IMR-90 (cell line): ENCODE measurements around the gene NEDD4L.

Experiments
- FOS ChIP-seq: fragments of 150-350 bp; IDR thresholded peaks from 2 replicates; pipeline ENCODE4 v1.6.1; 2016; ENCODE audit warnings: low read depth, low read length
- NFE2L2 ChIP-seq: fragments of 150-350 bp; IDR thresholded peaks from 2 replicates; pipeline ENCODE4 v1.6.1; 2016; ENCODE audit warnings: low read depth, mild to moderate bottlenecking, low read length
- POLR2A ChIP-seq: IDR thresholded peaks from 2 replicates; pipeline ENCODE4 v1.6.1; 2012; ENCODE audit warnings: mild to moderate bottlenecking, low read depth, low read length
- RAD21 ChIP-seq: IDR thresholded peaks from 2 replicates; pipeline ENCODE4 v1.6.1; 2012; ENCODE audit warnings: low read length, improper control_type of control experiment
- TF ChIP-seq, protein P1 (sequence below): conservative IDR thresholded peaks from 2 replicates; pipeline ENCODE4 v1.5.1; 2012; ENCODE audit warnings: mild to moderate bottlenecking, low read depth, low read length, improper control_type of control experiment

DNA sequence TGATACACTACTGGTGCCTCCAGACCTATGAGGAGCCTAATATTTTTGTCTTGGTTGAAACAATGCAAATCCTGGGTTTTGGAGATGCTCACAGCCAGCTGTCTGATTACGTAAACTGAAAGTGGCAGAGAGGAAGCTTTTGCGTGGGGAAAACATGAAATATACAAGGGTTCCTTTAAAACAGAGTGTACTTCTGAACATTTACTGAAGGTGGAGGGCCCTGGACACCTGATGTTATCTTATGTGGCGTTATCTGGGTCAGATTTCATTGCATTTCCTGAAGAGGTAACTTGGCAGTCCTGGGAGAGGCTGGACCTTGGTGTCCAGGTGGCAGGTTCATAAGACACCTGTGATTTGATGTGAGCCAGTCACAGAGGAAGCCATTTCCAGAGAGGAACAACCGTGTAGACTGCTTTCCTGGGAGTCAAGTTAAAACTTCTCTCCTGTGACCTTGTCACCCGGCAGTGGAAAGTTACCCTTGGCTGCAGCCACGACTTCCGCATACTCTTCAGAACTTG is 105.0 kb downstream of the NEDD4L start:
- TF ChIP-seq NFE2L2 (no peak), FOS (no peak), RAD21 (no peak), POLR2A (no peak)
- TF ChIP-seq, protein P1, sequence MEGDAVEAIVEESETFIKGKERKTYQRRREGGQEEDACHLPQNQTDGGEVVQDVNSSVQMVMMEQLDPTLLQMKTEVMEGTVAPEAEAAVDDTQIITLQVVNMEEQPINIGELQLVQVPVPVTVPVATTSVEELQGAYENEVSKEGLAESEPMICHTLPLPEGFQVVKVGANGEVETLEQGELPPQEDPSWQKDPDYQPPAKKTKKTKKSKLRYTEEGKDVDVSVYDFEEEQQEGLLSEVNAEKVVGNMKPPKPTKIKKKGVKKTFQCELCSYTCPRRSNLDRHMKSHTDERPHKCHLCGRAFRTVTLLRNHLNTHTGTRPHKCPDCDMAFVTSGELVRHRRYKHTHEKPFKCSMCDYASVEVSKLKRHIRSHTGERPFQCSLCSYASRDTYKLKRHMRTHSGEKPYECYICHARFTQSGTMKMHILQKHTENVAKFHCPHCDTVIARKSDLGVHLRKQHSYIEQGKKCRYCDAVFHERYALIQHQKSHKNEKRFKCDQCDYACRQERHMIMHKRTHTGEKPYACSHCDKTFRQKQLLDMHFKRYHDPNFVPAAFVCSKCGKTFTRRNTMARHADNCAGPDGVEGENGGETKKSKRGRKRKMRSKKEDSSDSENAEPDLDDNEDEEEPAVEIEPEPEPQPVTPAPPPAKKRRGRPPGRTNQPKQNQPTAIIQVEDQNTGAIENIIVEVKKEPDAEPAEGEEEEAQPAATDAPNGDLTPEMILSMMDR: no peak
